ENCODE data around the gene MATN4.

DNA sequence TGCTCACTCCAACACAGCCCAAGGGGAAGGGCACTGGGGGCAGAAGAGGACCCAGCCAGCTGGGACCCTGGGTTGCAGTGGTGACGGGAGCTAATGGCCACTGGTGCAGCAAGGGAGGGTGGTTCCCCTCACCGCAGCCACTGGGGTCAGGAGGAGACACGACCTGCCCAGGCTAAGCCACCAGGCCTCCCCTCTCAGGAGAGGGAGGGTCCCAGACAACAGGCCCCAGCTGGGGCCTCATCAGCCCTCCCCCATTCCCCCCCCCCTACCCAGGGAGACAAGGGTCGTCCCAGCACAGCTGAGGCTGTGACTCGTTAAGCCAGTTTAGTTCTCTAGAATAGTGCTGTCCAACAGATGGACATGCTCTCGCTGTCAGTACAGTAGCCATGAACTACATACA, 17.3 kb upstream of the MATN4 start:
- TF ChIP-seq, protein P1, sequence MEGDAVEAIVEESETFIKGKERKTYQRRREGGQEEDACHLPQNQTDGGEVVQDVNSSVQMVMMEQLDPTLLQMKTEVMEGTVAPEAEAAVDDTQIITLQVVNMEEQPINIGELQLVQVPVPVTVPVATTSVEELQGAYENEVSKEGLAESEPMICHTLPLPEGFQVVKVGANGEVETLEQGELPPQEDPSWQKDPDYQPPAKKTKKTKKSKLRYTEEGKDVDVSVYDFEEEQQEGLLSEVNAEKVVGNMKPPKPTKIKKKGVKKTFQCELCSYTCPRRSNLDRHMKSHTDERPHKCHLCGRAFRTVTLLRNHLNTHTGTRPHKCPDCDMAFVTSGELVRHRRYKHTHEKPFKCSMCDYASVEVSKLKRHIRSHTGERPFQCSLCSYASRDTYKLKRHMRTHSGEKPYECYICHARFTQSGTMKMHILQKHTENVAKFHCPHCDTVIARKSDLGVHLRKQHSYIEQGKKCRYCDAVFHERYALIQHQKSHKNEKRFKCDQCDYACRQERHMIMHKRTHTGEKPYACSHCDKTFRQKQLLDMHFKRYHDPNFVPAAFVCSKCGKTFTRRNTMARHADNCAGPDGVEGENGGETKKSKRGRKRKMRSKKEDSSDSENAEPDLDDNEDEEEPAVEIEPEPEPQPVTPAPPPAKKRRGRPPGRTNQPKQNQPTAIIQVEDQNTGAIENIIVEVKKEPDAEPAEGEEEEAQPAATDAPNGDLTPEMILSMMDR (conservative IDR thresholded peaks at IDR 0.05) = no peak
- TF ChIP-seq EZH2 (IDR thresholded peaks at IDR 0.05; ENCODE audit: low read depth) = no peak
